Measurements from ENCODE around the gene GRIK4.
A peak's percentile ranks its signal among the peaks of the same experiment; 100 is the strongest.

Gene GRIK4

DNA sequence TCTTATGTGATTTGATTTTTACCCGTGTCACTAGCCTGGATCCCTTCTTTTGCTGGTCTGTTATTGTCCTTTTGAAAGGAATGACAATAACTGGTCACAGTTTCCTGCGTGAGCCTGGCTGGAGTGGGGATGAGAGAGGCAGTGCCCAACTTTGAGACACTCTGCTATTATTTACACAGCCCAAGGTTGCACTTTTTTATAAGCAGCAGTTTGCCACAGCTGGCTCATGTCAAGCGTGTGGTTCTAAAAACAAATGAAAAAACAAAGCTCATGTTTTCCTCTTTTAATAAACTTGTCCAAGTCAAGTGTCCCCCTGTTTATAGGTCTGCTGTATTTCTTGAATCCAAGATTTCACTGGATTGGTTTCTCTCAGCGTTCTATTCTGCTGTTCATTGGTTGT is 201.3 kb downstream of the GRIK4 start:
- DNase-seq: no peak

DNA sequence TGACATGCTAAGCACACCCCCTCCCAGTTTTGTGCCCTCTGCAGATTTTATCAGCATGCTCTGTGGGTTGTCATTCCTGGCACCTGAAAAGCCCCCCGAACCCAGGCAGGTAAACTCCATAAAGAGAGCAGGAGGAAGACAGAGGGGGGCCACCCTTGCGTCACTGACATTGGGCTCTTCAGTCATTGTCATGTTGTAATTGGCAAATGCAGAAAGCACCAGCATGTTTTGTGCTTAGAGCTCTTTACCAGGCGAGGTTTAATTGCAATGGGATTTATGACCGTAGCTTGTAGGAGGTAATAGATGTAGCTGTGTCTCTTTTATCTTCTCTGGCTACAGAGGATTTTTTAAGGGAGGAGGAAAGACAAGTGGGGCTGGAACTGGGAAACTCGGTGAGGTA is 201.7 kb downstream of the GRIK4 start:
- DNase-seq: no peak

DNA sequence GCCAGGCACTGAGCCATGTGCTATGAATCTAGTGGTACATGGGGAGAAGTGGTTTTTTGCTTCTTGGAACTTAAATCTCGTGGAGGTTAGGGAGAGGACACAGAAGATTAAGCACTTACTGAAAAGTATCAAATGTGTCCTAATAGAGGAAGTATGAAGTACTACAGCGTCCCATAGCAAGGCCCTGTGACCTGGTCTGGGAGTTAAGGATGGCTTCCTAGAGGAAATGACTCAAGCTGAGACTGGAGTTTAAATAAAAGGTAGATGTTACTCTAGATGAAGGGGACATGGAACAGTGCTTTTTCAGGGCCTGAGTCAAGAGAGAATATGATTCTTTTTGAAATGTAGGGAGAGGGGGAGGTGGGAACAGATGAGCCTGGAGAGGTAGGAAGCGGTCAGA is 202.9 kb downstream of the GRIK4 start:
- no peak for DNase-seq

DNA sequence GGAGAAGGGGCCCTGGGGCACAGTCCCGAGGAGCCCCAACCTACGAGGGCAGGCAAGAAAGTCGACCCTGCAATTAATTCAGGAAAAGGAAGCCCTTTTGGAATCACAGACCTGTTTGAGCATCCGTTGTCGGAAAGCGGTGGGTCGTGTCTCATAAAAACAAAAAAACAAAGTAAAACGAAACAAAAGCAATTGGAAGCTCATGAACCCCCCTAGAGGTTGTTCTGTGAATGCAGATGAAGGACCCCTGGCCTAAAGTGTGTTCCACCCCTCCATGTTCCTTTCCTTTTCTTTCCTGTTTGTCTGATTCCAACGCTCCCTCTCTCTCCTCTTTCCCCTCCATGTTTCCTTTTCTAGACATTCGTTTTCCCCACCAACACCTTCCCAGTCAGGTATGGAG is 203.7 kb downstream of the GRIK4 start:
- no peak for DNase-seq

DNA sequence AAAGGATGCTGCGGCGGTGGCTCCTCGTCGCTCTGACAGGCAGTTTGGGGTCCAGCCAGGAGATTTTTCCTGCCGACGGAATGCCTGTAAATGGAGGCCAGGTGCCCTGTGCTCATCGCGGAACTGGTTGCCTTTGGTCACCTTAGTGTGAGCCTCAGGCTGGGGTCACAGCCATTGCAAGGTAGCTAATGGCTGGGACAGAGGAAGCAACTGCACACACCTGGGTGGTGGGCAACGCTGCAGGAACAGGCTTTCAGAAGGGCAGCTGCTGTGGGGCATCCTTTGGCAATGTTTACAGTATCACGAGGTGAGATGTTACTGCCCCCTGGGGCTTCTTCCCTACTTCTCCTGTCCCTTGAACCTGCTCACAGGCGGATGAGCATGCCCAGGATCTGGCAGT is 205.5 kb downstream of the GRIK4 start:
- DNase-seq: no peak

DNA sequence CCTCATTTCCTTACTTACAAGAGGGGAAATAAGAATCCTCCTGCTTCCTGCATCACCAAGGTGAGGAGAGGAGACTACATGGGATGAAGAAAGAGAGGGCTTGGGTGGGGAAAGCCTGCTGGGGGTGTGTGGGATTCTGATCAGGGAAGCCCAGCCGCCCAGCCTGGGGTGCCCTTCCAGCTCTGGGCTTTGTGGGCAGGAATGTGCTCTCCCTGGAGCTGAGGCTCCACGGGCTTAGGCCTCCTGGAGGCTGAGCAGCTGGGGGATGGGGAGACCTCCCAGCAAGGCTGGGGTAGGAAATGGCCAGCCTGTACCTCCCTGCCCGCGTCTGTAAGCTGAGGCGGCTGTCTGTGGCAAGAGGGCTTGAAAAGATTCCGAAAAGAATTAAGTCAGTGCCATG is 206.1 kb downstream of the GRIK4 start:
- DNase-seq: no peak

DNA sequence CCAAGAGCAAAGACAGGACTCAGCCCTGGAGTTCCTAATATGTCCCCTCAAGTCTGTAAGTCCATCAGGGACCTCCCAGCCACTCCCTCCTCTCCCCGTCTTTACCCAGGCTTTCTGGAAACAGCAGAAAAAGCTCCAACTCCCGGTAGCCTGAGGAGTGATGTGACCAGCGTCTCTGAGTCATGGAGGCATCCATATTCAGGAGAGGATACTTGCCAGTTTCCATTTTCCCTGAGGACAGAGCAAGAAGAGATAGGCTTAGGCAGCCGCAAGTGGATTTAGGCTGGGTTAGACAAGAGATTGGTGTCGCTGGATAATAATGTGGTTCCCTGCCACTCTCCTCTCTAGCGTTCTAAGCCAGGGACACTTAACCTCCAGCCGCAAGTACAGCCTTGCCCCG is 206.6 kb downstream of the GRIK4 start:
- no peak for DNase-seq

DNA sequence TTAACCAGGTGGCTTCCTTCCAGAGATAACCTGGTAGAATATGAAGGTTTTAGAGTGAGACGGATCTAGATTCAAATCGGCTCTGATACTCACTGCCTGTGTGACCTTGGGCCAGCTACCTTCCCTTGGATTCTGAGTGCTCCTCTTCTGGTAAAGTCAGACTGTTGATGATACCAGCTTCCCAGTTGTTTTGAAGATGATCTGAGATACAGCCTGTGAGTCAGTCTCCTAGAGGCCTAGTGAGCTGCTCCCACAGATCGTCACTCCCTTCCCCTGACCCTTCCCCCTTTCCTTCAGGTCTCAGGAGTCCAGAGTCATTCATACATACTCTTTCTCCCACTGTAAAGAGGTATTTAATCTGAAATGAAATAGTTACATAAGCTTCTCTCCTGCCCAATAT is 207.8 kb downstream of the GRIK4 start:
- DNase-seq: no peak

DNA sequence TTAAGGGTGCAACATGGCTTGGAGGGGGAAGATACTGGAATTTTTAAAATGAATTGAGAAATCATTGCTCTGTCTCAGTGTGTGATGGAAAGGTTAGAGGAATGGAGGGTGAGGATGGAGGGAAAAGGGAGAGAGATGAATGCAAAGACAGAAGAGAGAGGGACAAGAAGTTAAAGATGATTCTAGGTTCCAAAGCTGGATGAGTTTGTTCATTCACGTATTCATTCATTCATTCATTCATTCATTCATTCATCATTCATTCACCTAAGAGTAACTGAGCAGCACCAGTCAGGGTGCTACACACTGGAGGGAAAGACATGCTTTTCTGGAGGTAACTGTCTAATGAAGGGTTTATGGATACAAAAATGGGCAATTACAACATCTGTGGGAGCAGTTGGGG is 209.2 kb downstream of the GRIK4 start:
- DNase-seq: no peak

DNA sequence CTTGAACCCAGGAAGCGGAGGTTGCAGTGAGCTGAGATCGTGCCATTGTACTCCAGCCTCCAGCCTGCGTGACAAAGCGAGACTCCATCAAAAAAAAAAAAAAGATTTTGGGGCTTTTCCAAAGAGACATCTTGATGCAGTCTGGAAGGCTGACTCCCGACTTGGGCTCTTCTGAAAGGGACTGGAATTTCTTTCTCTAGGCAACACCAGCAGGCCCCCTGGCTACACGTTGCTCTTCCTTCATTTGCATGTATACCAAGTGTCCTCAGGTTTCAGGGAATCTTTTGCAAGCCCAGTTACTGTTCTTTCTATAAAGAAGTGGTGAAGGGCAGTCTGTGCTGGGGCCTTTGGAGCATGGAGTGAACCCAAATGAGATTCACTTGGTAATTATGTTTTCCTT is 211.0 kb downstream of the GRIK4 start:
- no peak for DNase-seq

DNA sequence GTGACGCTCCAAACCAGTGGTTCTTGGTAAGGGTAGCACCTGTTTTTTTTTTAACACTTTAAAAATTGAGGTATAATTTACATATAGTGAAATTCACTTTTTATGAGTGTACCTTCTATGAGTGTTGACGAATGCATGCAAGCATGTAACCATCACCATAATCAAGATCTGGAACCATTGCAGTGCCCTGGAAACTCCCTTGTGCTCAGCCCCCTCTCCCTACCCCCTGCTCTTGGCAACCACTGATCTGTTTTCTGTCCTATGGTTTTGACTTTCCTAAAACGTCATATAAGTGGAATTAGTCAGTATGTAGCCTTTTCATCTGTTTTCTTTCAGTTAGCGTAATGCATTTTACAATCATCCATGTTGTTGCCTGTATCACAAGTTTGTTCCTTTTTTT is 212.2 kb downstream of the GRIK4 start:
- no peak for DNase-seq

DNA sequence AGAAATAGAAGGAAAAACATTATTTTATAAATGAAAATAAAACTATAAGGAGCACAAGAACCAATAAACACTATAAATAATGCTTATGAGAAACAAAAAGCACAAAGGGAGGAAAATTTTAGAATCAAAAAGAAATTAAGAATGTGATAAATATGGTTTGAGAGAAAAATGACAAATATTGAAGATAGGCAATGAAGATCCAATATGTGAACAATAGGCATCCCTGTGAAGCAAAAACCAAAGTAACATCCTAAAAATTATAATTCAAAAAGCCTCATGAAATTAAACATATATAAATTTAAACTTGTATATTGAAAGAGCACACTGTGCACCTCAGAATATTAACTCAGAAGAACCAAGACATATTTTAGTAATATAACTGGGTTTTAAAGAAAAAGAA is 216.2 kb downstream of the GRIK4 start:
- DNase-seq: no peak

DNA sequence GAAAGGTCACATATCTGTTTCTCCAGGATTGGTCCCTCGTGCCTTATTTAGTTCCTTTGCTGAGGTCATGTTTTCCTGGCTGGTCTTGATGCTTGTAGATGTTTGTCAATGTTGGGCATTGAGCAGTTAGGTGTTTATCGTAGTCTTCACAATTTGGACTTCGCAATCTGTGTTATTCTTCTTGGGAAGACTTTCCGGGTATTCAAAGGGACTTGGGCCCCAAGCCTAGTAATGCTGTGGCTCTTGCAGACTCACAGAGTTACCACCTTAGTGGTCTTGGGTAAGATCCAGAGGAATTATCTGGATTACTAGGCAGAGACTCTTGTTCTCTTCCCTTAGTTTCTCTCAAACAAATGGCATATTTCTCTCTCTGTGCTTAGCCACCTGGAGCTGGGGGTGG is 223.5 kb downstream of the GRIK4 start:
- DNase-seq: no peak

DNA sequence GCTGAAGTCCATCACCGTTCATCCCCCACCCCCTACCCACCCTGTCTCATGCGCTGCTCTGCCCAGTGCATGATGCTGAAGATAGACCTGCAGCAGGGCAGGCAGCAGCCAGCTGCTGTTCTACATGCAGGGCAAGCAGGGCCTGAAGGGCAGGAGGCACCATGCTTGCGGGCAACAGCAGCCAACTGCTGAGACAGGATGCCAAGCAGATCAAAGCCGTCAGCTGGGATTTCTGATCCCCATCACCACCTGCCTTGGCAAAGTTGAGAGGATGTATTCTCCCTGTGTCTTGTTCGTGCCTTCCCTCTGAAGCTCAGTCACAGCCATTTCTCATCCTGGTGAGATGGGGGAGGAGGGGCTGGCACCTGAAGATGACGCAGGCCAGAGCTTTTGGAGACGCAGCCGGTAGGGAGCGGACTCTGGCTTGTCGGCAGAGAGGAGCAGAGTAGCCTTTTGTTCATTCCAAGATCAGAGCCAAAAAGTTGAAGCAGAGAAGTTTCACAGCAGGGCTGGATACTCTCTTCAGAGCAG is 227.0 kb downstream of the GRIK4 start:
- DNase-seq: no peak

DNA sequence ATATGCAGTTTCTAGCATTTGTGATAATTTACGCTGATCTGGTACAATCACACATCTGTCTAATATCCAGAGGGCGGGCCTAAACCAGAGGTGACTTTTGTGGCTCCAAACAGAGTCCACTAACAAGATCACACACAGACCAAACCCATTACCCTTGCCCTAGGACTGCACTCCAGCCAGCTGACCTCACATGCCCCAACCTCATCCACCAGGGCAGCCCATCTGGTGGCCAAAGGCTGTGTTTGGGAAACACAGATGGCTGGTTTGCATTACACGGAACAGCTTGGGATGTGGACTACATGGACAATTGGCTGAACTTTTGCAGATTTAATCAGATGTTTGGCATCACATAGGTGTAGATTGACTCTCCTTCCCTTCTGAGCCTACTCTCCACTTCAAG is 228.2 kb downstream of the GRIK4 start:
- no peak for DNase-seq

DNA sequence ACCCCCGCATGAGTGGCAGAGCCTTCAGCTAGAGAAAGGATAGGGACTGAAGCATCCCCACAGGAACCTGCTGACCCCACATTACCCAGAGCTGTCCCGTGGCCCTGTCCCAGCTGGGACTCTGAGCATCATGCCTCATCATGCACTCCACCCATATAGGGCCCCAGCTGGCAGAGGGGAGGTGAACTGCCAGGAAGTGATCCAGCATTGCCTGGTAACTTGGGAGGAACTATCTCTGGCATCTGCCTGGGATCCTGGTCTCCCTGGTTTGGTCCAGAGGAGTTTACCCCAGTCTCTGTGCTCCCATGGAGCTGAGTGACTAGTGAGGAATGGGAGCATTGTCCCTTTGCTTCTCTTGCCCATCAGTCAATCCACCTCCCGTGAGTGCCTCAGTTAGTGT is 228.8 kb downstream of the GRIK4 start:
- no peak for DNase-seq

DNA sequence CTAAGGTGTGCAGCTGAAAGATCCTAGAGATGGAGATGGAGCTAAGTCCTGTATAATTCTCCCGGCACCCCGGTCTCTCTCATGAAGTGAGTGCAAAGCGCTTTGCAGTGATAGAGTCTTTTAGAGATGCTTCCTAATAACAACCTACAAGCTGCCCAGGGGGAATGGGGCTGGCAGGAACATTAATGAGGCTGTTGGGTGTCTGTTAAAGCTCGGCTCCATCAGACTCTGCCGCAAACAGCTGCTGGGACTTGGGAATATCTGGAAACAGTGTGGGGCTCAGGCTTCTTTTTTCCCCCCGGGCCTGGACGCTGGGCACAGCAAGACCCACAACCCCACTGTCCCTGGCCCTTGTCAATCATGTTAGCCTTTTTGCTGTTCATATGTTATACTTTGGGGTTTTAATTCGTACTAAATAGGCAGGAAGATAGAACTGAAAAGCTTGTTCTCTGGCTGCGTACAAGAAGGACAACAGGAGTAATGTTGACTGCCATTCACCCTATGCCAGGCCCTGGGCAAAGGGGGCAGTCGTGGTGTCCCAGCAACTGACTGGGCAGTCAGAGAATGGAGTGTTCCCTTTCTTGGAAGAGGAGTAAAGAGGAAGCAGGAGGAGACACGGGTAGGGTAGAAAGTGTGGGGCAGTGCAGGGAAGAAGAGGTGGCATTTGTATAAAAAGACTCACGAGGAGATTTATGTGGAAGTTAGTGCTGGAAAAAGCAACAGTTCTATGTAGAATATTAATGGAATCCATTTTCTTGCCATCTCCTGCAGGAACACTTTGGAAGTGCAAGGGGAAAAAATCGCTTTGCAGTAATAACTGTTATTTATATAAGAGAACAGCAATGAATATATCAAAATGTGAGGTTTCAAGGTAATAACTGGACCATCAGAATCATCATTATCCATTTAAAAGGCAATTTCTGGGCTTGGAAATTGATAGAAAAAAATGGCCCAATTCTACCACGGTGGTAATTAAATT is 232.8 kb downstream of the GRIK4 start:
- no peak for DNase-seq

DNA sequence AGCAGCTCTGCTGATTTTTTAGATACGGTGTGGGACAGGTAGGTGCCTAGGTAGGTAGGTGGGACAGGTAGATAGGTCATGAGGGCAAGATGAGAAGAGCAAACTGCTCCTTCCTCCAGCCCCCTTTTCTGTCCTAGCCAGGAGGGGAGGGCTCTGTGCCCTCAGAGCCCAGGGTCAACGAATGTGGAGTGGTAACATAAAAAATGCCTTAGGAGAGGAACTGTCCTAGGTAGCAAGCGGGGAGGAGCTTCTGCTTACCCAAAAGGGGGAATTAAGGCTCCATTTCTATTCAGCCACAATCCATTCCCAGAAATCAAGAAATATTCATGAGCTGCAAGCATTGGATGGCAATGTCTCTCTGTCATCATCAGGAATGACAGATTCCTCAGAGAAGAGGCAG is 234.8 kb downstream of the GRIK4 start:
- DNase-seq: no peak

DNA sequence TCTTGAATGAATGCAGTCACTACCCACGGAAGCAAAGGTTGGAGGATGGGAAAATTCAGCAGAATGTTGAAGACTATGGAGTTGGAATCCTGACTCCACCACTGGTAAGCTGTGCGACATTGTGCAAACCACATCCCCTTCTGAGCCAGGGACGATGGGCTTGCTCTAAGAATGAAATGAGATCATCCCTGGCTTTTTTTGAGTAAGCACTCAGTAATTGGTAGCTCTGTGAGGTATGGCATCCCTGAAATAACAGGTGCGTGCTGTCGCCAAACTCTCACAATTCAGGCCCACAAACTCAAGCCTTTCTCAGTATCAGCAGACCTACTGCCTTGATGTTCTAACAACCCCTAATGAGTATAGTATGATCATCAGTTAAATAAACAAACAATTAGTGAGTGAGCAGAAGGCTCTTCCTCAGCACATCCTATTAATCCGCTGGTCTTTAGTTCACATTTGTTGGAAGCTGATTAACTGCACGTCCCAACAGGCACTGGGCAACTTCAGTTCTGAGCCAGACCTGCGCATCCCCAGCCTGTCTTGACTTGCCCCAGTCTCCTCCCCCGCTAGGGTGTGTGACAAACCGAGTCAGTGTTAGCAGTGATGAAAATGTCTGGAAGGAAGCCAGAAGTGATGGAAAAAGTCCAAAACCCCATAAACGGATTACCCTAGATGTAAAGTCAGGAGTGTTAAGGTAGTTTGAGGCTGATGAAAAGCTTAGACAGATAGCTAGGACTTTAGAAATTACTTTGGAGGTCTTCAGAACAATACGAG is 235.5 kb downstream of the GRIK4 start:
- DNase-seq: peak; percentile 94

DNA sequence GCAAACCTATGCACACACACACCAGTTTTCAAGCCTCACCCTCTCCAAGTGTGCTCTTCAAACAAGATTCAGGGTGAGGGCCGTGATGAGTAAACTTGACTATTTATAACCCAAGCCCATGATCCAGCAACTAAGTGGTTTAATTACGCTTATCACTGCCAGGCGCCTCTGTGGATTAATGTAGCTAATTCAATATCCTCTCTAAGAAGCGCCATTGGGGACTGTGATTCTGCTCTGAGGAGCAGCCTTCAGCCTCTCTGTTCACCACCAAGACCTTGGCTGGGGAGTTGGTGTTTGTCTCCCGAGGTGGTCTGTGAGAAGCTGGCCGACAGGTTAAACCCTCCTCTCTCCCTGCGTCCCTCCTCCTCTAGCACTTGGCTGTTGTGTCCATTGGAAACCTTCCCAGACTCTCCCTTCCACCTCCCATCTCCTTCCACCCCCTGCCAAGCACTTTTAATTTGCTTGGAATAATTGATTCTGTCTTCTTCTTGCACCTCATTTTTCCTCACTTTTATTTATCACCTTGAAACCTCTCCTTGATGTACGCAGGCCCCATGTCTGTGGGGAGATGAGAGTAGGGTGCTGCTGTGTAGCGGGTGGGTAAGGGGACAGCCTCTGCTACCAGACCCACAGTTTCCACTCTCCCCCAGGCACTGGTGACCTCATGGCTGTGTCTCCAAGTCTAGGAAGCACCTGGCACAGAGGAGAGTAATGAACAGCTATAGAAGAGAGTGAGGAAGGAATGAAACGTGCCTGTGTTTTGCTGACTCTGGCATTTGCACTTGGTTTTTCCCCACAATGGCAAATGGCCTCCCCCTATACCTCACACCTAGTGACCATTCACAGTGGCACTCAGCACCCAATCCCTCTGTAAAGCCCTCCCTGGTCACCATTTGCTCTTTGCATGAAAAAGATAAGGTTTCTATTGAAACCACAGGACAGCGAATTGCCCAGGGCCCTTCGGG is 236.6 kb downstream of the GRIK4 start:
- no peak for DNase-seq

DNA sequence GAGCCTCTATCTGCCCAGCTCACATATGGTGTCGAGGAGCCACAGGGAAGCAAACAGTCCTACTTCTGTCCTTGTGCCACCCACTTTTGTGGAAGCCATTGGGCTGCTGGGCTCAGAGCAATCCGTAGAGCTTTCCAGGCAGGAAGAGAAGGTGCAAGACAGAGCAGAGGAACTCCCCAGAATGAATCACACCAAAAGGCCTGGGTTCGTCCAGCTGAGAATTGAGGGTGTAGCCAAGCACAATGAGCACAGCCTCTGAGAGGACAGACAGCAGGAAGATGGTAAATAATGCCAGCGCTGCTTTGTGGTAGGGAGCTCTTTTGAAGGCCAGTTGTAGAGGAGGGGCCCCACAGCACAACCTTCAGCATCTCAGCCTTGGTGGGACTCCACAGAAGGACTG is 237.8 kb downstream of the GRIK4 start:
- DNase-seq: no peak

DNA sequence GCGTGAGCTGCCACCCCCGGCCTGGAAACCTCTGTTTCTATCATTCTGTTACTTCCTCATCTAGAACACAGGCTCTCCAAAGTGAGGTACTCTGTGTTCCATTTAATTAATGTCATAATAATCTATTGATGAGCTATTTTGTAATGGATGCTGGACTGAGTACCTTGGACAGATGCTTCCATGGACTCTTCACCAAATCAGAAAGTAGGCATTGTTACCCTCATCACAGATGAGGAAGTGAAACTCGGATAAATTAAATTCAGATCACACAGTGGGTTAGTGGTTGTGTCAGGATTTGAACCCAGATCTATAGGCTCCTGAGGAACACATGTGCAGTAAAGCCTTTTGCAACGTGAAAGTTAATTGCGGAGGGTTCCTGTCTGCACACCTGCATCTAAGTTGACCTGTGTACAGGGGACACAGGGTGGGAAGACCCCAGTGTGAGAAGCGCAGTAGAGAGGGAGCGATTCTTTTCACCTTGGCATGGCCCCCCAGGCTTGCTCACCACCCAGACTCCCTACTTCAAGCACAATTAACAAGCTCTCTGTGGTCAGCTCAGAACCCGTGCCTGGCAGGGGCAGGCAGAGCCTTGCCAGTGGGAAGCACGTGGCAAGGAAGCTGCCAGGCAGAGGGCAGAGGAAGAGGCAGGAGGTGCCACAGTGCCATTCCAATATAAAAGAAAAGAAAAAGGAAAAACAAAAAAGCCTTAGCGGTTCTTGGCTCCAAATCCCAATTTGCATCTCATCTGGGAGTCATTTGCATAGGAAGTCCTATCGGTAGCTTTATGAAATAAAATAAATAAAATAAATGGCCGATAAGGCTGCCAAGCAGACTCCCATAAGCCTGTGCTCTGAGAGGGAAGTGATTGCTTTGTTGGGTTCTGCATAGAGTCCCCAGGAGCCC is 239.3 kb downstream of the GRIK4 start:
- no peak for DNase-seq

All from NCI-H1694 treated with DMSO at 0.1 percent for 48 hours (cell line).